GM19455 (cell line): Measurements from ENCODE around the gene TMEM212.
"Not testable (repeated sequence)": the region's sequence is repeated elsewhere in the genome, so short reads cannot be mapped to it uniquely, and the experiment has no call there.

Experiments used
- ATAC-seq: cut with Tn5 transposase; IDR thresholded peaks from one replicate; pipeline ENCODE4 v1.9.1; 2021; ENCODE audit not compliant: unreplicated experiment

Gene TMEM212

GRCh38 chr3:171854649-171855305 lies 11.6 kb downstream of the TMEM212 start:
- ATAC-seq, result no peak

- not testable (repeated sequence) for ATAC-seq
Measured at GRCh38 chr3:171858770-171859169, 15.6 kb downstream of the TMEM212 start.

GRCh38 chr3:171860830-171861535 lies 17.8 kb downstream of the TMEM212 start:
- no peak for ATAC-seq

- no peak for ATAC-seq
Measured at GRCh38 chr3:171862392-171862791, 19.2 kb downstream of the TMEM212 start.

GRCh38 chr3:171862993-171863521 lies 19.9 kb downstream of the TMEM212 start:
- no peak for ATAC-seq

GRCh38 chr3:171863920-171864319 lies 20.8 kb downstream of the TMEM212 start:
- no peak for ATAC-seq

GRCh38 chr3:171865191-171865865 lies 22.2 kb downstream of the TMEM212 start:
- ATAC-seq, result no peak

- no peak for ATAC-seq
Measured at GRCh38 chr3:171867981-171868380, 24.8 kb downstream of the TMEM212 start.

- no peak for ATAC-seq
Measured at GRCh38 chr3:171871392-171872274, 28.5 kb downstream of the TMEM212 start.

GRCh38 chr3:171873580-171873979 lies 30.4 kb downstream of the TMEM212 start:
- no peak for ATAC-seq

- no peak for ATAC-seq
Measured at GRCh38 chr3:171874251-171874681, 31.1 kb downstream of the TMEM212 start.

- no peak for ATAC-seq
Measured at GRCh38 chr3:171874879-171875278, 31.7 kb downstream of the TMEM212 start.

- ATAC-seq, result no peak
Measured at GRCh38 chr3:171875923-171876412, 32.8 kb downstream of the TMEM212 start.

- ATAC-seq, result no peak
Measured at GRCh38 chr3:171876680-171877147, 33.6 kb downstream of the TMEM212 start.

- no peak for ATAC-seq
Measured at GRCh38 chr3:171878461-171879225, 35.5 kb downstream of the TMEM212 start.

- ATAC-seq, result no peak
Measured at GRCh38 chr3:171879472-171879871, 36.3 kb downstream of the TMEM212 start.

GRCh38 chr3:171880101-171880870 lies 37.1 kb downstream of the TMEM212 start:
- no peak for ATAC-seq

GRCh38 chr3:171881251-171881650 lies 38.1 kb downstream of the TMEM212 start:
- no peak for ATAC-seq
